ENCODE data around the gene SCAF4.

- TF ChIP-seq YY1 (IDR thresholded peaks at IDR 0.05; ENCODE audit: low read depth) = no peak
- TF ChIP-seq EP300 (IDR thresholded peaks at IDR 0.05; ENCODE audit: borderline replicate concordance) = no peak
- TF ChIP-seq CREB1 (IDR thresholded peaks at IDR 0.05; ENCODE audit: low read depth) = no peak
- no peak for TF ChIP-seq CEBPB (IDR thresholded peaks at IDR 0.05)
- TF ChIP-seq TAF1 (IDR thresholded peaks at IDR 0.05; ENCODE audit: low read depth) = no peak
- no peak for TF ChIP-seq RAD21 (IDR thresholded peaks at IDR 0.05; ENCODE audit: low read depth)
- TF ChIP-seq ZBTB7A (IDR thresholded peaks at IDR 0.05; ENCODE audit: low read depth) = no peak
- TF ChIP-seq REST (IDR thresholded peaks at IDR 0.05; ENCODE audit: low read depth) = no peak
- TF ChIP-seq TCF12 (IDR thresholded peaks at IDR 0.05; ENCODE audit: low read depth) = no peak
- no peak for TF ChIP-seq FOXM1 (IDR thresholded peaks at IDR 0.05; ENCODE audit: borderline replicate concordance, low read depth)
- no peak for TF ChIP-seq MAX (IDR thresholded peaks at IDR 0.05)
- TF ChIP-seq TEAD4 (IDR thresholded peaks at IDR 0.05) = no peak
- no peak for TF ChIP-seq EGR1 (IDR thresholded peaks at IDR 0.05)
- no peak for TF ChIP-seq NFIC (IDR thresholded peaks at IDR 0.05)
Measured at GRCh38 chr21:31726407-31726806, 5.5 kb downstream of the SCAF4 start.
